Stimulated activated CD4-positive, alpha-beta T cell treated with anti-CD3 and anti-CD28 coated beads, Interleukin-4, amount 100 ng/mL, for 24 hours (primary cell): ENCODE results near the gene GRB2.
"Not testable (repeated sequence)": the region's sequence is repeated elsewhere in the genome, so short reads cannot be mapped to it uniquely, and the experiment has no call there.

Source experiments
- DNase-seq: peaks from one replicate; pipeline ENCODE4 v3.0.0-alpha.2; 2020

GRB2 gene

GRCh38 chr17:75348386-75349012 is 57.0 kb downstream of the GRB2 start:
- DNase-seq, result no peak

GRCh38 chr17:75346906-75347305 is 58.6 kb downstream of the GRB2 start:
- DNase-seq, result peak; percentile 36

GRCh38 chr17:75346368-75346767 is 59.1 kb downstream of the GRB2 start:
- not testable (repeated sequence) for DNase-seq

GRCh38 chr17:75345514-75346167 is 59.8 kb downstream of the GRB2 start:
- DNase-seq, result no peak

DNA sequence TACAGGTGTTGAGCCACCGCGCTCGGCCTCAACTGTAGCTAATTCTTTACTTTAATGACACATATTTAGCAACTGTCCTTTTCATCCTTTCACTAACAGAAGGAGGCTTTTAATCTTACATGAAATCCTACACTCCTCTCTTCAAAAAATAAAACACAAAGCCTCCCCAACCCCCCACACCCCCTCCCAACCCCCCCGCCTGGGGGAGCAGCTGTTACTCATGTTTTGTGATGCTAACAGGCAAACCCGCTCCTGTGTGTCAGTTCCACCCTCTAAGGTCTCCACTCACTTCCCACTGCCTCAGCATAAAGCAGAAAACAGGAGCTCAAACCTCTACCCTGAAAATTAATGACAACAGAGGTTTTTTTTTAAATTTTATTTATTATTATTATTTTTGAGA is 60.8 kb downstream of the GRB2 start:
- peak; percentile 48 for DNase-seq

DNA sequence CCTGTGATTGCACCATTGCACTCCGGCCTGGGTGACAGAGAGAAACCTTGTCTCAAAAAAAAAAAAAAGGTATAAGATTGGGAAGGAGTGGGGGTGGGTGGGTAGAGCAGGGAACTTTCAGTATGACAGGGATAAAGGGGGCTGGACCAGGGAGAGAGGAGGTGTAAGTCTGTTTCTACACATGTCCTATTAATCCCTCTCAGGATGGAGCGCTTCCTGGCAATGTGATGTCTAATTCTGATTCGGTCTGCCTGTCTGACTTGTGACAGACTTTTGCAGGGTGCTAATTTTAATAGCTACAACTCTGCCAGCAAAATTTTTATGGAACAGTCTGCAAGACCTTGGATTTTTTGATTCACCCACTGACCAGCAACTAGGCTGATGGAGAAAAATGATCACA is 62.5 kb downstream of the GRB2 start:
- no peak for DNase-seq

DNA sequence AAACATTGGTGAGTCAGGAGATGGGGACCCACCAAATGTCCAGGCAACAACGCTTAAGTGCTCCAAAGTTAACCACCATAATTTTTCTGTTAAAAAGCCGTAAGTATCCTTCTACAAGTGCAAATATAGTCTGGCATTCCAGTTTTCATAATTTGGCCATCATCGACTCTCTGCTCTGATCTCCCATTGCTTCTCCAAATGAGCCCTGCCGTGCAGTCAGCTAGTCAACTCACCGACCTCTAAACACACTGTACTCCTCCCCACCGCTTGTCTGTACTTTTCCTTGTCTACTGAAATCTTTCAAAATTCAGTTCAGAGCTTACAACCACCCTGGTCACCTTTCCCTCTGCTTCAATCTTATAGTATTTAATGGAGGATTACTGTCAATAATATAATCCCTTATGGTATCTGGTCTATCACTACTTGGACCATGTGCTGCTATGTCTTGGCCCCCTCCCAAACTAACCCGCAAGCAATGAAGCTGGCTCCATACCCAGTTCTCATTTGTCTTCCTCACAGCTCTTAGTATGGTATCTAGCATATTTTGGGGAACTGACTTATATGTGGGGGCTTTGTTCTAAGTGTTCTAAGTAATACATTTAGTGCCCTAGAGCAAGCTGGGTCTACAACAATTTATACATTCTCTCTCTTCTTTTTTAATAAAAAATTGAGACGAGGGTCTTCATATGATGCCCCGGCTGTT is 63.5 kb downstream of the GRB2 start:
- no peak for DNase-seq

GRCh38 chr17:75340631-75341030 is 64.8 kb downstream of the GRB2 start:
- no peak for DNase-seq

DNA sequence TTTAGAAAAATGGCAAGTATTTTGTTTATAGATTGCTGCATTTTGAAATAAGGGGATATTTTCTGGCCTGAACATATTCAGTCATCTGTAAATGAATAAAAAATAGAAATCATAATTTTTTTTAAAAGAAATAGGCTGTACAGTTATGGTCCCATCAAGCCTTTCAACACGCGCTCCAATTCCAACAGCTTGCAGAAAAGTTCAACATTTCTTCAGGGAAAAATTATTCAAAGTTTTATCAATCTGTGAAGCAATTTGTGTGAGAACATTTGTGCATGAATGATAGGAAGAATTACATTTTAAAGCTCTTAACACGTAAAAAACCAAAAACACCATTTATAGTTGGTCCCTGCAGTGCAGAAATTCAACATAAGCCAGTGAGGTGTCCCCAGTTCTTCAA is 65.5 kb downstream of the GRB2 start:
- DNase-seq, result no peak

GRCh38 chr17:75338335-75338734 is 67.1 kb downstream of the GRB2 start:
- DNase-seq, result no peak

GRCh38 chr17:75335315-75335714 is 70.2 kb downstream of the GRB2 start:
- DNase-seq, result no peak

DNA sequence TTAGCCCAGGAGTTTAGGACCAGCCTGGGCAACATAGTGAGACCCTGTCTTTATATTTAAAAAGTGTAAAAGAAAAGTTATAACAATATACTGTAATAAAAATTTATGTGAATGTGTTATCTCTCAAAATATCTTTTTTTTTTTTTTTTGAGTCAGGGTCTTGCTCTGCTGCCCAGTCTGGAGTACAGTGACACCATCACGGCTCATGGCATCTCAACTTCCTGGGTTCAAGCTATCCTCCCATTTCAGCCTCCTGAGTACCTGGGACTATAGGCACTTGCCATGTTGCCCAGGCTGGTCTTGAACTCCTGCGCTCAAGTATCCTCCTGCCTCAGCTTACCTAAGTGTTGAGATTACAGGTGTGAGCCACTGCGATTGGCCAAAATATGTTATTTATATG is 70.8 kb downstream of the GRB2 start:
- no peak for DNase-seq

DNA sequence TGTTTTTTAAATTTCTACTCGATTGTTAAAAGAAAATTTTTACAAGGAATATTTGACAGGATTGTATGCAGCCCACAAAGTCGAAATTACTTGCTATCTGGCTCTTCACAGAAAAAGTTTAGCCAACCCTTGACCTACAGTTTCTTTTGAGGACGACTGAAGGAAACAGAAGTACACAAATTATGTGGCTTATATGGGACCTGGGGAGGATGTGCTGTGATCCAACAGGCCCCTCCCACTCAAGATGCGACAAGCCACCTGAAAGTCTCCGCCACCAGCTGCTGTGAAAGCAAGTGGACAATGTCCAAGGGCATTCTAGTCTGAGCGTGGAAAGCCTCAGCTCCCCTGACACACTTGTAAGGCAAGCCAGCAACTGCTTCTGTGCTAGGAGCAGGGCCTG is 73.8 kb downstream of the GRB2 start:
- no peak for DNase-seq

- no peak for DNase-seq
Measured at GRCh38 chr17:75327757-75328156, 77.7 kb downstream of the GRB2 start.

DNA sequence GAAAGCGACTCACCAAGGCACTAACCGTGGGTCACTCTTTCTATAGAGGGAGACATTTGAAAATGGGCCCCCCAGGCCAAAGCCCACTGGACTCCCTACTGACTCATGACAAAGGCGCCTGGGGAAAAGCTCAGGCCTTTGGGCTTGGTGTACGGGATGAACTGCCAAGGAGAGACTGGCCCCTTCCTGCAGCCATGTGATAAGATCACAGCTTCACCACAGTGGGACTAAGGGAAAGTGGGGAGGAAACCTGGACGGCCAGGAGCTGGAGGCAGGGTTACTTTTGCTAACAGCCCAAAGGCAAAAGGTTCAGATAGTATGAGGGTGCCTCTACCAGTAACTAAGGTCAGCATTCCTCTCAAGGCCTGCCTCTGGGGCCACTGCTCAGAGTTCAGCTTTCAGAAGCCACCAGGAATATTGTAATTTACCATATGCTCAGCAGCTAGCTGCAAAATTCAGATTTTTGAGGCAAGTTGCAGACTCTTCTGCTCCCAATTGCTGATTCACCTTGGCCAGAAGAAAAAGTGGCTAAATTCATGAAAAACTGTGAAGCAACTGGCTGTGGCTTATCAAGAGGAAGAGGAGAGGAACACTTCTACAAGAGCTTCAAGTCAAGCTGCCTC is 79.1 kb downstream of the GRB2 start:
- DNase-seq, result no peak

DNA sequence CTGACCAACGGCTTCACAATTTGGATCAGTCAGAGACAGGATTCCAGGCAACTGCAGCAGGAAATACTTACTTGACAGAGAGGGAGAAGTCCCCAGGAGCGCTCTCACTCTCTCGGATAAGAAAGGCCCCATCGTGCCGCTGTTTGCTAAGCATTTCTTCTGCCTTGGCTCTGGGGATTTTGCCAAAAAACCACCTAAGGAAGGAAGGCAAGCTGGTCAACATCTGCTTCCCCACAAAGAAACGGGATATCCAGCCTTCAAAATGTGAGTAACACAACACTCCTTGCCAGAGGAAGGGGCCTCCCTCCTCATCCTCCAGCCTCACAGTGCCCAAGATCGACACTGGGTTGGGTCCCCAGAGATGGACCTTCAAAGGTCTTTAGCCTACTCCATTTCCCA is 79.7 kb downstream of the GRB2 start:
- DNase-seq, result no peak

- DNase-seq, result no peak
Measured at GRCh38 chr17:75325348-75325747, 80.1 kb downstream of the GRB2 start.

GRCh38 chr17:75321506-75321905 is 84.0 kb downstream of the GRB2 start:
- DNase-seq, result no peak

- no peak for DNase-seq
Measured at GRCh38 chr17:75319904-75320691, 85.4 kb downstream of the GRB2 start.

DNA sequence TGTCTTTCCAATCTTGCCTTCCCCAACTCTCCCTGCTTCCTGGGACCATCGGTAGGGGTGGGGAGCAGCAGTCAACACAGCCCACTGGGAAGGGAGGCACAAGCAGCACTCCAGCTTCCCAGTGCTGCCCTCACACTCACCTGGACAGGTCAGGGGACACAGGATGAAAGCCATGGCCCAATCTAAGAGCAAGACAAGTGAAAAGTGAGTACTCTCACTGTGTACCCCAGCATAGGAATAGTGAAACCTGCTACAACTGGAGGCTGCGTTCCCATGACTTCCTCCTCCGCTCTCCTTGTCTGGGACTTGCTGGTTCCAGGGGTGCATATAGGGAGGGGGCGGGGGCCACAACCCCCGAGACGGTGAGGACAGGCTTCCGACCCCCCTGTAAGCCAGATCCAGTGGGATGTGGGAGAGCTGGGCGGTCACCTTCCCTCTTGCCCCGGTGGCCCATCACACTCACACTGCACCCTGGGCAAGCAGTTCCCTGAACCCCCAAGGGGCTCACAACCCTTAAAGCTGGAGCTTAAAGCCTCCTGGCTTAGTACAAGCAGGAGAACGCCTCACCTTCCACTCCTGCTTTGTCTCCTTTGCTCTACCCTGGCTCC is 86.8 kb downstream of the GRB2 start:
- no peak for DNase-seq

GRCh38 chr17:75318211-75318610 is 87.3 kb downstream of the GRB2 start:
- no peak for DNase-seq

- DNase-seq, result no peak
Measured at GRCh38 chr17:75317671-75318070, 87.8 kb downstream of the GRB2 start.

GRCh38 chr17:75316253-75316652 is 89.2 kb downstream of the GRB2 start:
- DNase-seq, result no peak
